ENCODE data around the gene FOXK1.

Gene FOXK1

DNA sequence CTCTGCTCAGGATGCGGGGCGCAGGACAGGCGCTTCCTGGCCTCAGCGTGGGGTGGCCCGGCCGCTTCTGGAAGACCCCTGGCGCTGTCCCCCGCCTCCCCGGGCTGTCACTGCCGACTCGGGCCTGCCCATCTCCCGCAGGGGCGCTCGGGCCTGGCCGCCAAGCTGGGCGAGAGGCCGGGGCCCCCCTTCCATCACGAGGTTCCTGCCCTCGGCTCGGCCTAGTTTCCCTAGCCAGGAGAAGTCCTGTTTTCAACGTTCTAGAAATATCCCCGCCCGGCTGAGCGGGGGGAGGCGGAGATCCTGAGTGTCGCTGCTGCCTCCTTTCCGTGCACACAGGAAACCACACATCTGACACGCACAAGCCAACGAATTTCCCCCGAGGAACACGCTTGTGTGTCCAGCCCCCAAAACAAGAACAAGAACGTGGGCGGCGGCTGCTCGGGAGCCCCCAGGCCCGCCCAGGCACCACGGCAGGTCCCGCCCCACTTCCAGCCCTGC, 127.0 kb downstream of the FOXK1 start:
- TF ChIP-seq, protein P1, sequence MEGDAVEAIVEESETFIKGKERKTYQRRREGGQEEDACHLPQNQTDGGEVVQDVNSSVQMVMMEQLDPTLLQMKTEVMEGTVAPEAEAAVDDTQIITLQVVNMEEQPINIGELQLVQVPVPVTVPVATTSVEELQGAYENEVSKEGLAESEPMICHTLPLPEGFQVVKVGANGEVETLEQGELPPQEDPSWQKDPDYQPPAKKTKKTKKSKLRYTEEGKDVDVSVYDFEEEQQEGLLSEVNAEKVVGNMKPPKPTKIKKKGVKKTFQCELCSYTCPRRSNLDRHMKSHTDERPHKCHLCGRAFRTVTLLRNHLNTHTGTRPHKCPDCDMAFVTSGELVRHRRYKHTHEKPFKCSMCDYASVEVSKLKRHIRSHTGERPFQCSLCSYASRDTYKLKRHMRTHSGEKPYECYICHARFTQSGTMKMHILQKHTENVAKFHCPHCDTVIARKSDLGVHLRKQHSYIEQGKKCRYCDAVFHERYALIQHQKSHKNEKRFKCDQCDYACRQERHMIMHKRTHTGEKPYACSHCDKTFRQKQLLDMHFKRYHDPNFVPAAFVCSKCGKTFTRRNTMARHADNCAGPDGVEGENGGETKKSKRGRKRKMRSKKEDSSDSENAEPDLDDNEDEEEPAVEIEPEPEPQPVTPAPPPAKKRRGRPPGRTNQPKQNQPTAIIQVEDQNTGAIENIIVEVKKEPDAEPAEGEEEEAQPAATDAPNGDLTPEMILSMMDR (IDR thresholded peaks at IDR 0.05; ENCODE audit: low read length, missing control alignments), result no peak
- no peak overlapping the region for H3K4me3 ChIP-seq (replicated peaks; ENCODE audit: low read depth, low read length)
- DNase-seq (ENCODE audit: low read depth), result no peak

DNA sequence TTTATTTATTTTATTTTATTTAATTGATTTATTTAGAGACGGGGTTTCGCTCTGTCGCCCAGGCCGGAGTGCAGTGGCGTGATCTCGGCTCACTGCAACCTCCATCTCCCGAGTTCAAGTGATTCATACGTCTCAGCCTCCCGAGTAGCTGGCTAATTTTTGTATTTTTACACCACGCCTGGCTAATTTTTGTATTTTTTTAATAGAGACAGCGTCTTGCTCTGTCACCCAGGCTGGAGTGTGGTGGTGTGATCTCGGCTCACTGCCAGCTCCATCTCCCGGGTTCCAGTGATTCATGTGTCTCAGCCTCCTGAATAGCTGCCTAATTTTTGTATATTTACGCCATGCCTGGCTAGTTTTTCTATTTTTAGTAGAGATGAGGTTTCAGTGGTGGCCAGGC, 127.6 kb downstream of the FOXK1 start:
- TF ChIP-seq, protein P1 (IDR thresholded peaks at IDR 0.05; ENCODE audit: low read length, missing control alignments), result no peak
- DNase-seq (ENCODE audit: low read depth), result no peak
- no peak overlapping the region for H3K4me3 ChIP-seq (replicated peaks; ENCODE audit: low read depth, low read length)

DNA sequence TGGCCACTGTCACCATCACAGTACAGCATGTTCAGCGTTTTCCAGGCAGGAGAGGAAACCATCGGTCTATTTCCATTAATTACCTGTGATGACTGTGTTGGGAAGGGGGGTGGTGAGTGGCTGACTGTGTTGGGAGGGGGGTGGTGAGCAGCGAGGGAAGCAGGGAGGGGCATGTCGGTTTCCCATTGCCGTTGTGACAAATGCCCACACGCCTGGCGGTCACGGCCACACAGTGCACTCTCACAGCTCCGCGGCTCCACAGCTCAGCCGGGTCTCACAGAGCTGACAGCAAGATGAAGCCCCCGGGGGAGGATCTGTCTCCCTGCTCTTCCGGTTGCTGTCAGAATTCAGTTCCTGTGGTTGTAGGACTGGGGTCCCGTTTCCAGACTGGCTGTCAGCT, 132.3 kb downstream of the FOXK1 start:
- no peak overlapping the region for H3K4me3 ChIP-seq (replicated peaks; ENCODE audit: low read depth, low read length)
- TF ChIP-seq, protein P1 (IDR thresholded peaks at IDR 0.05; ENCODE audit: low read length, missing control alignments), result no peak
- DNase-seq (ENCODE audit: low read depth), result no peak

DNA sequence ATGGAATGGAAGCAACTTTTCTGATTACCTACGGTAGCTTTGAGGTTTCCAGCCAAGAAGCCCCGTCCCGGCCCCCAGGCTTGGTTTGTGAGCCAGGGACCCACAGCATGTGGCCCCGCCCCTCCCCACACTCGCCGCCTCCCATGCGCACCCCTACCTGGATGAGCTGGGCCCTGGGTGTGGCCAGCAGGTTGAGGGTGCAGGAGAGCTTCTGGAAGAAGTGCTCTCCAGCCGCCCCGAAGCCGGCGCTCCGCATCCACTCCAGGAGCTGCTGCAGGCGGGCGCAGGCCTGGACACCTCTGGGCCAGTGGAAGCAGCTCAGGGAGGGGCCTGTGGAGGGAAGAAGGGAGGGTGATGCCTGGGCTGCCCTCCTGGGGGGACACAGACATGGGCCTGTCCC, 133.0 kb downstream of the FOXK1 start:
- H3K4me3 ChIP-seq (replicated peaks; ENCODE audit: low read depth, low read length), result no peak overlapping the region
- TF ChIP-seq, protein P1 (IDR thresholded peaks at IDR 0.05; ENCODE audit: low read length, missing control alignments), result no peak
- DNase-seq (ENCODE audit: low read depth), result no peak

DNA sequence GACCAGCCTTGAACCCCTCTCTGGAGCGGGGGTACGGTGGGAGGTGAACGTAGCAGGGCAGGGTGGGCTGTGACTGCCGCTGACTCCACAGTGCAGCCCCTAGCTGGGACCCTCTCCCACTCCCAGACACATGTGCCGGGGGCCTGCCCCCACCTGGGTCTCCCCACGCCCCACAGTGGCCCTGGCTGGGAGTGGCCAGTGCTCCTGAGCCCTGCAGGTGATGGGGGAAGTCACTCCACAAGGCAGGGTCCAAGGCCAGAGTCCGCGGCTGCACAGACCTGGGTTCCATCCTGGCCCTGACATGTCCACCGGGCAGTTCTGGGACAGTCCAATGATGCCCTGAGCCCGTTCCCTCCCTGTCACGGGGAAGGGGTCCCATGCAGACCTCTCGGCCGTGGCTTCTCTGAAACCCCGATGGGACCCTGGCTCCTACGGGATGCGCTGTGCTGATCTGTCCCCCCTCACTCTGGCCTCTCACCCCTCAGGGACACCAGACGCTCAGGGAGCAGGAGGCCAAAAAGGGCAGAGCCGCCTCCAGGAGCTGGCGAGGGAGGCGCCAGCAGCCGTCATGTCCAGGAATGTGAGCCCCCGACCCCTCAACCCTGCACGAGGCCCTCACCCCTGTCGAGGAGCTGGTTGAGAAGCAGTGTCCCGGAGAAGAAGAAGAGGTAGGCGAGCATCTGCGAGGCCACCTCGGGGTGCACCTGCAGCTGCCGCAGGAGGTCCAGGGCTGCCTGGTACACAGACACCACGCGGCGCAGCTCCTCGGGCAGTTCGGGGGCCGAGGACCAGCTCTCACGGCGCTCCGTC, 133.7 kb downstream of the FOXK1 start:
- TF ChIP-seq, protein P1 (IDR thresholded peaks at IDR 0.05; ENCODE audit: low read length, missing control alignments), result no peak
- no peak for DNase-seq (ENCODE audit: low read depth)

DNA sequence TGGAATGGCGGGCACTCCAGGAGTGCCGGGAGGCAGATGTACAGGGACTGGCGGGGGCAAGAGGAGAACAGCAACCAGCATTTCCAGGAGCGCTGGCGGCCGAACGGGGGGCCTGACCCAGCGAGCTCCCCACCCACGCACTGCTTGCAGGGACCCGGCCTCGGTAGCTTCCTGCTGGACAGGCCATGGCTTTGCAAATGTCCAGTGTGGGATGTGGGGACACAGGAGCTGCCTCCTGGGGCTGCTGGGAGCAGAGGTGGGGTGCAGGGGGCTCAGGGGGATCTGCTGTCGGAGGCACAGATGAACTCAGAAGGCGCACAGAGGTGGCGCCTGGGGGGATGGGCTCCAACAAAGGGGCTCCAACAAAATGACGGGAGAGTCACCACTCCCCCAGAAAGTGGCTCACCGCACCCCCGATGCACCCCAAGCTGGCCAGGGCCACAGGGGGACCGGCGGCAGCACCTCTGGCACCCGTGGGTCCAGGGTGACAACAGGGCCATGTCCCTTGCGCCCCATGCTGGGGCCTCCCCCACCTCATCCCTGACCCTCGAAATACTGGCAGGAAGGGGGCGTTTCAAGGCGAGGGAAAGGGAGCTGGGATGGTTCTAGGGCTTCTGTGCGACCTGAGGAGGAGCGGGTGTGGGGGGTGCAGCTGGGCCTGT, 134.5 kb downstream of the FOXK1 start:
- DNase-seq (ENCODE audit: low read depth), result no peak
- H3K4me3 ChIP-seq (replicated peaks; ENCODE audit: low read depth, low read length), result no peak overlapping the region
- TF ChIP-seq, protein P1 (IDR thresholded peaks at IDR 0.05; ENCODE audit: low read length, missing control alignments), result no peak

More for the DNA sequence above, 133.7 kb downstream of the FOXK1 start:
- H3K4me3 ChIP-seq (replicated peaks; ENCODE audit: low read depth, low read length), result no peak overlapping the region

Measured in fibroblast of pulmonary artery (primary cell).